HG02642 (cell line): ENCODE measurements around the gene GMPPB.
A peak's percentile ranks its signal among the peaks of the same experiment; 100 is the strongest.

Source experiments
- ATAC-seq: cut with Tn5 transposase; IDR thresholded peaks from one replicate; pipeline ENCODE4 v1.9.1; 2021; ENCODE audit warnings: mild to moderate bottlenecking; ENCODE audit not compliant: unreplicated experiment, poor library complexity

GMPPB gene

GRCh38 chr3:49674497-49674983 is 49.2 kb downstream of the GMPPB start:
- peak; percentile 35 for ATAC-seq

DNA sequence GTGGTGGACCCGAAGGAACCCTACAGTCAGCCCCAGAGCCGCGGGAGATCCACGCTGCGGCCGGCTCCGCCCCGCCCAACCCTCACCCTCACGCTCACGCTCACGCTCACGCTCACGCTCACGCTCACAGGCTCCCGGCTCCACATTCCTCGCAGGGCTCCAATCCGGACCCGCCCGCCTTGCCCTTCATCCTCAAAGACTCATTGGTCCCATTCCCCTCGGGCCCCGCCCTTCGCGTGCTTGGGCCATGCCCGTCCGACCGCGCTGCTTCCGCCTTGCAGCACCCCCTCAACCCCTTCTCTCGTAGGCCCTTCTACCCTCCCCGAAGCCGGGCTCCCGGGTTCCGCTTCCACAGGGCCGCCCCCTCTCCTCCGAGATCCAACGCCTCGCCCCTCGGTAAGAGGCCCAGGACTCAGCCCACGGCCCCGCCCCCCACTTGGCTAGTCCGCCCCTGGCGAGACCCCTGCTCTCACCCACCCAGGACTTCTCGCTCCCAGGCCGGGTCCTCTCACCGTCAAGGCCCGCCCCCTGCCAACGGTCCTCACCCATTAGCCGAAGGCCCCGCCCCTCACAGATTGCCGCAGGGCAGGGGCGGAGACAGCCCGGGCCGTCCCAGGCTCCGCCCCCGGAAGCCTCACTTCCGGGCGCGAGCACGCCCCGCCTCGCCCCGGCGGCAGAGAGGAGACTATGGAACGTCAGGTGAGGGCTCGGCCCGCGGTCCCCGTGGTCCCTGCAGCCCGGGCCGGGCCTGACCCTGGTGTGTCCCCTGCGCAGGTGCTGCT is 49.8 kb downstream of the GMPPB start, which contains the start of gene APEH:
Gene APEH (plus strand): TSS at position 637 of the 782 bp plus-strand sequence. CDS start 51 bp downstream, at position 688.
- ATAC-seq, result peak; percentile 81

DNA sequence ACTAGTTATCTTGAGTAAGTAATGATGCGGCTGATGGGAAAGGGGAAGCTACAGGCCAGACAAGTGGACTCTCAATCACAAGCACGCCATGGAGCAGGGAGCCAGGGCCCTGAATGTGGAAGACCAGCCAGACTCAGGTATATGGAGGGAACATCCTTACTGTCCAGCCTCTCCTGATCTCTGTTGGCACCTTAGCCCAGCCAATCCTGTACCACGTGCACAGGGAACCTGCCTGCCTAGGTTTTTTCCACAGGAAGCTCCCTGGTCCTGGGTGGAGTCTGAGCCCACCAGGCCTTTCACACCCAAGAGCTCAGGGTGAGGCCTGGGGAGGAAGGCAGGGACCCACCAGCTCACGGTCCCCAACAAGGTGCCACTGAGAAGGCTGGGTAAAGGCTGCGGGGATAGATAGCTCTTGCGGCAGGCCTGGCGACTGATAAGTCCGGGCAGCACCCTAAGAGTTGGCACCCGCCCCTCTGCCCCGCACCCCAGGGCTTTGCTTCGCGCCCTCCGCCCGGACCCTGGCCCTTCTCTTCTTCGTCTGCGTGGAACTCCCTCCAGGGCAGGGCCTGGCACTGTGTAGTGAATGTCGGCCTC is 50.5 kb downstream of the GMPPB start:
- ATAC-seq, result no peak

- no peak for ATAC-seq
Observed at GRCh38 chr3:49671291-49672288, 52.2 kb downstream of the GMPPB start.

DNA sequence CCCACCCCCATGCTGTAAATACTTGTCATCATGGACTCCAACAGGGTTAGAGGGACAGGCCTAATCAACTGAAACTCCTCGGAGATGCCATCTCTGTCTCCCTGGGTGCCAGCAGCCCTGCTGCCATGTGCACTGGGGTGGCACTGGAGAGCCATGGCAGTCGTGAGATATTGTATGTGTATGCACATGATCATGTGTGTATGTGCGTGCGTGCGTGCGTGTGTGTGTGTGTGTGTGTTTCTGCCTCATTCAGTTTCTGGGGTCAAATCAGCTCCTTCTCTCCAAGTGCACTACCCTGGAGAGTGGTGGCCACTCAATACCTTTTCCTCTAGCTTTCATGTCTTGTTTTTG is 52.8 kb downstream of the GMPPB start:
- no peak for ATAC-seq
